ENCODE measurements around the gene NEU1. TPM values are rescaled to one million over a fixed set of nuclear protein-coding genes. Genes with fewer than 3 reads are reported as not detected.
A peak's percentile ranks its signal among the peaks of the same experiment; 100 is the strongest.

NEU1 gene
- total and polyA plus RNA-seq, 8 donors: 11.3 to 60.7 (median 23.6) TPM

GRCh38 chr6:31889331-31889972, 26.8 kb upstream of the NEU1 start:
- H3K27me3 ChIP-seq: no peaks in the 10 kb centered on the region
- no peaks in the 10 kb centered on the region for H3K9me3 ChIP-seq
- WGBS, 5 donors: 83 to 97% (median 93%) methylated on average over 3 of the region's 3 CpGs
- DNase-seq: no peak
- no peak overlapping the region for H3K4me3 ChIP-seq
- no peaks in the 10 kb centered on the region for H3K4me1 ChIP-seq
- no peak for TF ChIP-seq POLR2AphosphoS5 (IDR thresholded peaks at IDR 0.05)
- no peak for TF ChIP-seq EP300 (IDR thresholded peaks at IDR 0.05)
- intact Hi-C loops (cut with DNase I; ENCODE audit: low total_unique reads): no loop called here
- H3K27ac ChIP-seq: no peak overlapping the region
- peaks cover 68 to 100% (median 99%) of the 10 kb centered on the region in 4 donors for H3K36me3 ChIP-seq

DNA sequence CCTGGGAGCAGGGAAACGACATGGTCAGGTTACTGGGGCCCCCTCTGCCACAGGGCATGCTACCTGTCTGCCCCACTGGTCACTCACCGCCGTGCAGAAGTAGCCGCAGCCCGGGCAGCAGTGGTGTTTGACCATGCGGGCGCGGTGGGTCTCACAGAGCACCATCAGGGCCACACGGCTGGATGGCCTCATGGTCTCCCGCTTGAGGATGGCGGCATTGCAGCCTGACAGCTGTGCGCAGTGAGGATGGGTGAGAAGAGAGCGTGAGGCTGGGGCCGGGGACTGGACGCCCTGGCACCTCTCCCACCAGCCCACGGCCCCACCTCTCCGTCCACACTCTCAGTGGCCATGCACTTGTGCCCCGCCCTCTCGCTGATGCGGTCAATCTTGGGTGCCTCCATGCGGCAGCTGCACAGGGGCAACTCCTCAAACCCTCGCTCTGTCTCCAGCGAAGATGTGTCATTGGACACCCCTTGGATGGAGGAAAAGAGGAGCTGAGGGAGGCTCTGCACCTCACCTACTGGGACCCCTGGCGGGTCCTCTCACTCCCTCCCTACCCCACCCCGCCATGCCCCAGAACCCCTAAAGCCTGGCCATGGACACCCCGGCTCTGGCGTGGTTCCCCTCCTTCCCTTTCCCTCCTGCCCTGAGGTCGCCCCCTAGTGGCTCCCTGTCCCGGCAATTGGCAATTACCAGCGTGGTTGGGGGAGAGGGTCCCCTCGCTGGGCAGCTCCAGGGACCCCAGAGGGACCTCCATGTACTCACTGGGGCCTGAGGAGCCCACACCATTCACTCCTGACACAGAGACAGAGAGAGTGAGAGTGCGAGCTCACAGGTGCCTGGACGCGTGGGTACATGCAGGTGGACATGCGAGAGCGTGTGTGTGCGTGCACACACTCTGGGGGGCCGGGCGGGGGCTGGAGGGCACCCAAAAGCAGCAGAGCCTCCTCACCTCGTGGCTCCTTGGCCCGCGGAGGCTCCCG, 25.9 kb upstream of the NEU1 start:
- Histone ChIP-seq H3K27ac (no peak overlapping the region), H3K4me1 (no peaks in the 10 kb centered on the region), H3K36me3 (peaks cover 69 to 100% (median 99%) of the 10 kb centered on the region in 4 donors), H3K27me3 (no peaks in the 10 kb centered on the region), H3K4me3 (no peak overlapping the region), H3K9me3 (no peaks in the 10 kb centered on the region)
- intact Hi-C loops (cut with DNase I; ENCODE audit: low total_unique reads): no loop called here
- peak; percentile 51 to 52 for DNase-seq
- 75 to 83% (median 81%) methylated on average over 36 to 43 of the region's 43 CpGs for WGBS, 5 donors
- peak in 5 of 7 experiments; percentile 18 to 82 (median 67) for TF ChIP-seq CTCF (IDR thresholded peaks at IDR 0.05)
- TF ChIP-seq POLR2AphosphoS5 (IDR thresholded peaks at IDR 0.05): no peak

- Histone ChIP-seq H3K27ac (no peak overlapping the region), H3K36me3 (peaks cover 73 to 100% (median 99%) of the 10 kb centered on the region in 4 donors), H3K9me3 (no peaks in the 10 kb centered on the region), H3K4me3 (no peak overlapping the region), H3K27me3 (no peaks in the 10 kb centered on the region), H3K4me1 (no peaks in the 10 kb centered on the region)
- 86 to 92% (median 87%) methylated on average over 17 to 19 of the region's 19 CpGs for WGBS, 5 donors
- no peak for DNase-seq
- no peak for TF ChIP-seq POLR2AphosphoS5 (IDR thresholded peaks at IDR 0.05)
- no peak for TF ChIP-seq POLR2A (IDR thresholded peaks at IDR 0.05)
- TF ChIP-seq CTCF (IDR thresholded peaks at IDR 0.05): no peak
- TF ChIP-seq EP300 (IDR thresholded peaks at IDR 0.05): no peak
- intact Hi-C loops (cut with DNase I; ENCODE audit: low total_unique reads): no loop called here
These were observed 24.8 kb upstream of the NEU1 start for GRCh38 chr6:31887173-31888007.

DNA sequence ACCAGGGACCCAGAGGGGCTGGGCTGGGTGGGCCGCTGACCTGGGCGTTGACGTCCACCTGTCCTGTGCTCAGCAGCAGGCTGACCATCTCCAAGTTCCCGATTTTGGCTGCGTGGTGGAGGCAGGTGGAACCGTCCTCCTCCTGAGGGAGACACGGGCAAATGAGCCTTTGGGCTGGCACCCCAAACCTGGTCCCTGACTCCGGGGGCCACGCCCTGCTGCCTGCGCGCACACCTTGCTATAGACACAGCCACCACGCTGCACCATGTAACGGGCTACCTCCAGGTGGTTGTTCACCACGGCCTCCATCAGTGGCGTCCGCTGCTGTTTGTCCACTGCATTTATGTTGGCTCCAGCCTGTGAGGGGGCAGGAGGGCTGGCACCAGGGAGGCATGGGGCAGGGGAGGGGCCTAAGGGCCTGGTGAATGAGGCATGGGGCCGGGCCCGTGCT, 23.9 kb upstream of the NEU1 start:
- H3K27ac ChIP-seq: no peak overlapping the region

More for the DNA sequence above, 23.9 kb upstream of the NEU1 start:
- peaks cover 71 to 100% (median 99%) of the 10 kb centered on the region in 4 donors for H3K36me3 ChIP-seq
- 84 to 93% (median 87%) methylated on average over 5 to 18 of the region's 18 CpGs for WGBS, 5 donors
- H3K4me1 ChIP-seq: no peaks in the 10 kb centered on the region
- H3K4me3 ChIP-seq: no peak overlapping the region
- intact Hi-C loops (cut with DNase I; ENCODE audit: low total_unique reads): no loop called here
- no peaks in the 10 kb centered on the region for H3K9me3 ChIP-seq
- DNase-seq: no peak
- TF ChIP-seq POLR2A (IDR thresholded peaks at IDR 0.05) (no peak), CTCF (IDR thresholded peaks at IDR 0.05) (no peak), POLR2AphosphoS5 (IDR thresholded peaks at IDR 0.05) (no peak), EP300 (IDR thresholded peaks at IDR 0.05) (no peak)
- no peaks in the 10 kb centered on the region for H3K27me3 ChIP-seq
